GM19452 (cell line): ENCODE results near the gene UBE2M.
"Not testable (repeated sequence)": the region's sequence is repeated elsewhere in the genome, so short reads cannot be mapped to it uniquely, and the experiment has no call there.

ENCODE experiments used
- ATAC-seq: cut with Tn5 transposase; IDR thresholded peaks from one replicate; pipeline ENCODE4 v1.9.1; 2021; ENCODE audit not compliant: unreplicated experiment

Gene UBE2M

GRCh38 chr19:58542641-58543372, 15.6 kb downstream of the UBE2M start:
- not testable (repeated sequence) for ATAC-seq

DNA sequence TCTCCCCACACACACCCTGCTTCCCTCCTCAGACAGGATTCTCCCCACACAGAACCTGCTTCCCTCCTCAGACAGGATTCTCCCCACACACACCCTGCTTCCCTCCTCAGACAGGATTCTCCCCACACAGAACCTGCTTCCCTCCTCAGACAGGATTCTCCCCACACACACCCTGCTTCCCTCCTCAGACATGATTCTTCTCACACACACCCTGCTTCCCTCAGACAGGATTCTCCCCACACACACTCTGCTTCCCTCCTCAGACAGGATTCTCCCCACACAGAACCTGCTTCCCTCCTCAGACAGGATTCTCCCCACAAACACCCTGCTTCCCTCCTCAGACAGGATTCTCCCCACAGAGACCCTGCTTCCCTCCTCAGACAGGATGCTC, 19.2 kb downstream of the UBE2M start:
- not testable (repeated sequence) for ATAC-seq

GRCh38 chr19:58538257-58539168, 19.9 kb downstream of the UBE2M start:
- ATAC-seq = no peak

DNA sequence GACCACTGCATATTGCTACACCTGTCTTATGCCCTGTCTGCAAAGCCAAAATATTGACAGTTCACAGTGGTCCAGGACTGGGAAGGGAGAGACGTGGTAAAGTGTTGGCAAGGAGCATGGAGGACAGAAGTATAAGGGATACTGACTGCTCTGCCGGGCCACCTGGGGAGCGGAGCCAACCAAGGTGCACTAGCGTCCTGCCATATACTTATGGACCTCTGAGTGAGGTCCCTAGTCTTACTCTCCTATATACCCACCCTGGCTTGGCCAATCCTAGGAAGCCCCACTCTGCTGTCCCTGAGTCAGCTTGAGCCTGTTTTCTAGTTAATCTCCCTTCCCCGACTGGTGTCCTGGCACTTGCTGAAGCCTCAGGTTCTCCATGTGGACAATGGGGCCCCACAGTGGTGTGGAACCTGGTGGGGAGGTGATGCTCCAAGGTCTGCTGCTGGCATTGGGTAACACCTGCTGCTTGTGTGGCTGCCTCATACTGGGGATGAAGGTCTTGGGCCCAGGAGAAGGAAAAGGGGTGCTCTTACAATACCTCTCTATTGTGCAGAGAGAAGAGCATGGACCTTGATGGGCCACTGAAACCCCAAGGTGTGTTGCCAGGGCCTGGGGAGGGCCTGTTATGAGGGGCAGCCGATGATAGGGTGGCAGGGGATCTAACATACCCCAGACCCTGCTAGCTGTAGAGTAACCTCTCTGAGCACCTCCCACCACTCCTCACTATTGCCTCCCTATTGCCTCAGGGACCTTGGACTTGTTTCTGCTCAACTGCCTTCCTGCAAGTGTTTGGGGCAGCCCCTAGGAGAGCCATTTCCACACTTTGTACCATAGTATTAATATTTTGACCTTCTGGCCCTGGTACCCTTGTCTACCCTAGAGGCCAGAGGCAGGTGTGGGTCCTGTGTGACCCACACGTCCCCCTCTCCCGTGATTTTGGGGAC, 21.3 kb downstream of the UBE2M start:
- ATAC-seq = no peak

GRCh38 chr19:58535857-58536256, 22.6 kb downstream of the UBE2M start:
- ATAC-seq = no peak

GRCh38 chr19:58531034-58531840, 27.2 kb downstream of the UBE2M start:
- no peak for ATAC-seq

GRCh38 chr19:58529405-58529804, 29.0 kb downstream of the UBE2M start:
- ATAC-seq = no peak

- ATAC-seq = no peak
Measured at GRCh38 chr19:58522709-58523108, 35.7 kb downstream of the UBE2M start.

DNA sequence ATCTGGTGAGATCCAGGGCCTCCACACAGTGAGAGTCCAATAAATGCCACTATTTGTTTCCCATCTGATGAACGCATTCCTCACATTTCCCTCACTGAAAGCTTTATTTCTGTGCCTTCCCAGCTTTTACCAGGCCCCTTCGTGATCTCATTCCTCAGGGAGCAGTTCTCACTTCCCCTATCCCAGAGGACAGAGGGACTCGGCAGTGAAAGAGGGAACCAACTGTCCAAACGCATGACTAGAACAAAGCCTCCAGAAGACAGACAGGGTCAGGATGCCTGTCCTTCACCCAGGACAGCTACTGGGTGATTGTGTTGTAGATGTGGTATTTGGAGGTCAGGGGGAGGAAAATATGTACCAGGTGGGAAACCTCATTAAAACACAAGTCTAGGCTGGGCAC, 36.8 kb downstream of the UBE2M start:
- no peak for ATAC-seq

- no peak for ATAC-seq
Measured at GRCh38 chr19:58520257-58520599, 38.2 kb downstream of the UBE2M start.

- ATAC-seq = peak; percentile 85
Measured at GRCh38 chr19:58519355-58520256, 38.8 kb downstream of the UBE2M start, which contains the start of gene ZBTB45. Gene ZBTB45 (minus strand): TSS chr19:58519810. CDS start chr19:58517673, 2,137 bp downstream.

DNA sequence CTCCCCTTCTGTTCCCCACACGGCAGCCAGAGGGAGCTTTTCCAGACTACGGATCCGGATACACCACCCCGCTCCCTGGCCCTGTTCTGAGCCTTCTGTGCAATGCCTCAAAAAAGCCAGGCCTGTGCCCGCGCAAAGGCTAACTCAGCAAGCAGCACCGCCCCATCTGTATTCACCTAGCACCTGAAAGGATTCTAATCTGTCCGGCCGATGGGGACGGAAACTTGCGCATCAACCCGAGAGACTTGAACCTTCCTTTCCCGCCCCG, 39.4 kb downstream of the UBE2M start:
- ATAC-seq = no peak

- no peak for ATAC-seq
Measured at GRCh38 chr19:58518256-58519086, 39.9 kb downstream of the UBE2M start.

DNA sequence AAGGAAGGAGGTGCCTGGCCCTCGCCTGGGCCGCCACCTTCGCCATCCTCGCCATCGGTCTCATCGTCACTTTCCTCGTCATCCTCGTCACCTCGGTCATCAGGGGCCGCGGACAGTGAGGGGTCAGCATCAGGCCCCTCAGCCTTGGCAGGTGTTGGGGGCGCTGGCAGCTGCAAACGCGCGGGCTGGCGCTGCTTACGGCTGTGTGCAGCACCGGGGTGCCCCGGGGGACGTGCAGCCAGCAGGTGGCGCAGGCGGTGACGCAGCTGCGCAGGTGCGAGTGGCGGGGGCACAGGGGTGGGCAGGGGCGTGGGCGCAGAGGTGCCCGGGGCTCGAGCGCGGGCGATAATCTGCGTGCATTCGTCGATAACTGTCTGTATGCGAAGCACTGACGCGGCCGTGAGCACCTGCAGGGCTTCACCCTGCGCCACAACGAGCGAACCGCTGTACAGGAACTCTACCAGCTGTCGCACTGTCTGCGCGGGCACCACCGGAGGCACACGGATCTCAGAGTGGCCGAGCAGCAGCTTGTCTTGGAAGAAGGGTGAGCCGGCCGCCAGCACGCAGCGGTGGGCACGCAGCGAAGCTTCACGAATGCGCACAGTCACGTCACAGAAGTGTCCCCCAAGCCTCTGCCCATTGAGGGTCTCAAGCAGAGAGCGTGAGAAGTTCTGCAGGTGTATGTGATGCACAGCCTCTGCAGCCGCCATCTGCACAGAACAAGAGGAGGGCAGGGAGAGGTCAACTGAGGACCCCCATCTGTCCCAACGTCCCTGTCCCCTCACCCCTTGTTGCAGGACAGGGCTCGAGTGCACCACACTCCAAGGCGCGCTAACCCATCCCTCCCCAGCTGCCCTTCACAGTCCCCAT, 41.2 kb downstream of the UBE2M start:
- no peak for ATAC-seq

DNA sequence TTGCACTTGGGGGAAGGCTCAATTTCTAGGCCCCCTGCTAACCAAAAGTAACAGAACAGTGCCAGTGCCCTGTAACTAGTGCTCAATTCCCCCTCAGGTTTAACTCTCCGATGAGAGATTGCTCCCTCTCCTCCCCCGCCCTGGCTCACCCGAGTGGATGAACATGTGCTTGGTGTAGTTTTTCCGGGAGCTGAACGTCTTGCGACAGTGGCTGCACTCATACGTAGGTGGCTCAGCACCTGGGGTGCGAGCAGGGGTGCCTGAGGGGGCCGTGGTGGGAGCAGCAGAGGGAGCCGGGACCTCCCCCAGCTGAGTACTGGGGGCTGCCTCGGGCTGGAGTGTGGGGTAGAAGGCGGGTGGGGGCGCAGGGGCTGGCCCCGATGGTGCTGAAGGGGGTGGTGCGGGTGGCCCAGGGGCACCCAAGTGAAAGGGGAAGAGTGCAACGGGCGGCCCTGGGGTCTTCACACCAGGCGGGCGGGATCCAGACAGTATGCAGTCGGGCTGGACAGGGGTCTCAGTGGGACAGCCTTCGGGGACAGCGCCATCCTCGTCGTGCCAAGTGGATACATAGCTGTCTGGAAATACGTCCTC, 42.1 kb downstream of the UBE2M start:
- ATAC-seq = no peak

- ATAC-seq = no peak
Measured at GRCh38 chr19:58515259-58515658, 43.2 kb downstream of the UBE2M start.

GRCh38 chr19:58514564-58515022, 43.8 kb downstream of the UBE2M start:
- no peak for ATAC-seq
